K562 (cell line): ENCODE data around the gene HSP90AA1. TPM values are rescaled to one million over a fixed set of nuclear protein-coding genes. Genes with fewer than 3 reads are reported as not detected.

Source experiments
- polyA plus RNA-seq, 8 experiments: library from polyadenylated mRNA; depleted of rRNA in 4 of 8; stranded (reverse) in 5 of 8; unstranded in 3 of 8; fragments of >200 nt; fragmentation: Nextera tagmentation in 2 of 8; fragmentation: Illumina TruSeq in 1 of 8; extraction: Ambion mirVana in 2 of 8; extraction: Trizol in 1 of 8; gene quantifications; 2 replicates each; pipeline versions ENCODE4 v1.2.1 to v1.2.3, GENCODE V29; 2011 to 2014; ENCODE audit warnings: inconsistent platforms in 1 of 8, missing spikeins in 1 of 8
- small RNA-seq: library from RNA; depleted of rRNA; stranded (forward); fragments of <200 nt; gene quantifications from one replicate; pipeline ENCODE3, GENCODE V24; 2014
- total RNA-seq, 7 experiments: library from RNA; depleted of rRNA in 6 of 7; stranded (reverse); fragments of >200 nt in 6 of 7; fragmentation: Illumina TruSeq in 2 of 7; extraction: Trizol in 2 of 7; gene quantifications; 2 replicates each; pipeline versions ENCODE4 v1.2.1 to v1.2.3, GENCODE V29; 2011 to 2021; ENCODE audit warnings: low replicate concordance in 1 of 7

HSP90AA1 gene
- total and polyA plus RNA-seq, 9 of the 15 experiments (the other 6 are each of a cell fraction or from before 2014, with no cell fraction given), result 377 to 1,731 (median 879) TPM

Small RNAs within 50 kb of the gene (small RNA-seq; reads per million reads assigned to genes)
- gene RN7SL472P, result not detected

Other genes with a start within 250 kb of the HSP90AA1 start
- gene DYNC1H1, start 122.5 kb downstream of the HSP90AA1 start, total RNA-seq (2014; rRNA removed), result 193 and 202 TPM in 2 replicates
- 126 and 128 TPM in 2 replicates for gene DYNC1H1, start 122.5 kb downstream of the HSP90AA1 start, total RNA-seq (2014; rRNA removed; fragmentation: Illumina TruSeq; extraction: Trizol)
- gene DYNC1H1, start 122.5 kb downstream of the HSP90AA1 start, total RNA-seq (2015; rRNA removed; fragmentation: Illumina TruSeq; extraction: Trizol), result 115 and 120 TPM in 2 replicates
- gene DYNC1H1, start 122.5 kb downstream of the HSP90AA1 start, total RNA-seq (2021), result 320 and 335 TPM in 2 replicates
- gene DYNC1H1, start 122.5 kb downstream of the HSP90AA1 start, polyA plus RNA-seq (2011; rRNA removed), result 52.4 and 68.0 TPM in 2 replicates
- gene DYNC1H1, start 122.5 kb downstream of the HSP90AA1 start, polyA plus RNA-seq (2014; fragmentation: Illumina TruSeq; extraction: Trizol), result 144 and 150 TPM in 2 replicates
- 10 to 100 TPM; 31.9 to 35.9 TPM for gene DYNC1H1, start 122.5 kb downstream of the HSP90AA1 start, polyA plus RNA-seq (2014; fragmentation: Nextera tagmentation; extraction: Ambion mirVana)
- 85.1 and 95.4 TPM in 2 replicates for gene DYNC1H1, start 122.5 kb downstream of the HSP90AA1 start, polyA plus RNA-seq (2014; rRNA removed)
- gene WDR20, start 52.9 kb upstream of the HSP90AA1 start, total RNA-seq (2014; rRNA removed), result 8.0 and 9.6 TPM in 2 replicates
- 12.1 and 13.9 TPM in 2 replicates for gene WDR20, start 52.9 kb upstream of the HSP90AA1 start, total RNA-seq (2014; rRNA removed; fragmentation: Illumina TruSeq; extraction: Trizol)
- gene WDR20, start 52.9 kb upstream of the HSP90AA1 start, total RNA-seq (2015; rRNA removed; fragmentation: Illumina TruSeq; extraction: Trizol), result 14.7 and 15.3 TPM in 2 replicates
- gene WDR20, start 52.9 kb upstream of the HSP90AA1 start, total RNA-seq (2021), result 13.3 and 16.6 TPM in 2 replicates
- gene WDR20, start 52.9 kb upstream of the HSP90AA1 start, polyA plus RNA-seq (2011; rRNA removed), result 10.0 and 11.8 TPM in 2 replicates
- 10.2 and 10.5 TPM in 2 replicates for gene WDR20, start 52.9 kb upstream of the HSP90AA1 start, polyA plus RNA-seq (2014; fragmentation: Illumina TruSeq; extraction: Trizol)
- 10 to 100 TPM in 1 of 2 experiments, 1 to 10 TPM in 1; 7.0 to 12.1 TPM for gene WDR20, start 52.9 kb upstream of the HSP90AA1 start, polyA plus RNA-seq (2014; fragmentation: Nextera tagmentation; extraction: Ambion mirVana)
- gene WDR20, start 52.9 kb upstream of the HSP90AA1 start, polyA plus RNA-seq (2014; rRNA removed), result 9.4 and 11.7 TPM in 2 replicates
- 5.8 and 7.2 TPM in 2 replicates for gene MOK, start 218.1 kb upstream of the HSP90AA1 start, total RNA-seq (2014; rRNA removed)
- gene MOK, start 218.1 kb upstream of the HSP90AA1 start, total RNA-seq (2014; rRNA removed; fragmentation: Illumina TruSeq; extraction: Trizol), result 5.2 and 5.3 TPM in 2 replicates
- gene MOK, start 218.1 kb upstream of the HSP90AA1 start, total RNA-seq (2015; rRNA removed; fragmentation: Illumina TruSeq; extraction: Trizol), result 4.6 and 5.3 TPM in 2 replicates
- 4.9 TPM in 2 replicates for gene MOK, start 218.1 kb upstream of the HSP90AA1 start, total RNA-seq (2021)
- 4.3 and 6.2 TPM in 2 replicates for gene MOK, start 218.1 kb upstream of the HSP90AA1 start, polyA plus RNA-seq (2011; rRNA removed)
- gene MOK, start 218.1 kb upstream of the HSP90AA1 start, polyA plus RNA-seq (2014; fragmentation: Illumina TruSeq; extraction: Trizol), result 3.6 and 7.5 TPM in 2 replicates
- 1 to 10 TPM; 1.3 to 2.5 TPM for gene MOK, start 218.1 kb upstream of the HSP90AA1 start, polyA plus RNA-seq (2014; fragmentation: Nextera tagmentation; extraction: Ambion mirVana)
- 7.6 and 8.4 TPM in 2 replicates for gene MOK, start 218.1 kb upstream of the HSP90AA1 start, polyA plus RNA-seq (2014; rRNA removed)
- gene ZNF839, start 232.7 kb upstream of the HSP90AA1 start, total RNA-seq (2014; rRNA removed), result 6.1 and 6.6 TPM in 2 replicates
- gene ZNF839, start 232.7 kb upstream of the HSP90AA1 start, total RNA-seq (2014; rRNA removed; fragmentation: Illumina TruSeq; extraction: Trizol), result 5.2 and 5.3 TPM in 2 replicates
- 5.1 and 5.7 TPM in 2 replicates for gene ZNF839, start 232.7 kb upstream of the HSP90AA1 start, total RNA-seq (2015; rRNA removed; fragmentation: Illumina TruSeq; extraction: Trizol)
- 6.6 and 8.4 TPM in 2 replicates for gene ZNF839, start 232.7 kb upstream of the HSP90AA1 start, total RNA-seq (2021)
- gene ZNF839, start 232.7 kb upstream of the HSP90AA1 start, polyA plus RNA-seq (2011; rRNA removed), result 7.7 and 8.4 TPM in 2 replicates
- gene ZNF839, start 232.7 kb upstream of the HSP90AA1 start, polyA plus RNA-seq (2014; fragmentation: Illumina TruSeq; extraction: Trizol), result 5.1 and 6.3 TPM in 2 replicates
- gene ZNF839, start 232.7 kb upstream of the HSP90AA1 start, polyA plus RNA-seq (2014; fragmentation: Nextera tagmentation; extraction: Ambion mirVana), result 1 to 10 TPM in 1 of 2 experiments, under 1 TPM in 1; 0.42 to 1.0 TPM
- gene ZNF839, start 232.7 kb upstream of the HSP90AA1 start, polyA plus RNA-seq (2014; rRNA removed), result 8.4 and 8.6 TPM in 2 replicates